ENCODE results near the gene KLHL41.

DNA sequence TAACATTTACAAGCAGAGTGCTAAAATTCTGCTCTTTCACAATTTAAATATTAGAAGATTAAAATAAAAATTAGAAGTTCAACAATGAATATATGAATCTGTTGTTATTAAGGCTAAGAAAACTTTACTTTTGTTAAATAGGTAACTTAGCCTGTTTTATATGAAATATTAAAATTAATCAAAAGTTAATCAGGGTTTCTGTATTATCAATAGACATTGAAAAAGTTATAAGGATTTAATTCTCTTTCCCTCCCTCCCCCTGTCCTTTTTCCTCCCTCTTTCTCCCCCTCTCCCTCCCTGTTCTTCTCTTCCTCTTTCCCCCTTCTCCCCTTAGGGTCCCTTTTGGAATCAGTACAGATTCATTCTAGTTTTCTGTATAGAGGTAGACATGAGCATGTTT lies 18.1 kb upstream of the KLHL41 start:
- TF ChIP-seq POLR2A (IDR thresholded peaks at IDR 0.05) = no peak
- TF ChIP-seq, protein P1, sequence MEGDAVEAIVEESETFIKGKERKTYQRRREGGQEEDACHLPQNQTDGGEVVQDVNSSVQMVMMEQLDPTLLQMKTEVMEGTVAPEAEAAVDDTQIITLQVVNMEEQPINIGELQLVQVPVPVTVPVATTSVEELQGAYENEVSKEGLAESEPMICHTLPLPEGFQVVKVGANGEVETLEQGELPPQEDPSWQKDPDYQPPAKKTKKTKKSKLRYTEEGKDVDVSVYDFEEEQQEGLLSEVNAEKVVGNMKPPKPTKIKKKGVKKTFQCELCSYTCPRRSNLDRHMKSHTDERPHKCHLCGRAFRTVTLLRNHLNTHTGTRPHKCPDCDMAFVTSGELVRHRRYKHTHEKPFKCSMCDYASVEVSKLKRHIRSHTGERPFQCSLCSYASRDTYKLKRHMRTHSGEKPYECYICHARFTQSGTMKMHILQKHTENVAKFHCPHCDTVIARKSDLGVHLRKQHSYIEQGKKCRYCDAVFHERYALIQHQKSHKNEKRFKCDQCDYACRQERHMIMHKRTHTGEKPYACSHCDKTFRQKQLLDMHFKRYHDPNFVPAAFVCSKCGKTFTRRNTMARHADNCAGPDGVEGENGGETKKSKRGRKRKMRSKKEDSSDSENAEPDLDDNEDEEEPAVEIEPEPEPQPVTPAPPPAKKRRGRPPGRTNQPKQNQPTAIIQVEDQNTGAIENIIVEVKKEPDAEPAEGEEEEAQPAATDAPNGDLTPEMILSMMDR (IDR thresholded peaks at IDR 0.05) = no peak
- TF ChIP-seq POLR2AphosphoS5 (IDR thresholded peaks at IDR 0.05; ENCODE audit: insufficient read depth in 1 of 2, low read depth in 1 of 2) = no peak

Data from vagina (tissue), 2 donors.